ENCODE results near the gene ZNF608. TPM values are rescaled to one million over a fixed set of nuclear protein-coding genes. Genes with fewer than 3 reads are reported as not detected.
A peak's percentile ranks its signal among the peaks of the same experiment; 100 is the strongest.

ZNF608 gene
- total and polyA plus RNA-seq, 11 donors: 3.3 to 26.7 (median 10.1) TPM

- Histone ChIP-seq H3K9me3 (no peaks in the 10 kb centered on the region), H3K36me3 (no peaks in the 10 kb centered on the region), H3K4me3 (no peak overlapping the region), H3K4me1 (peaks cover 0 to 17% (median 2%) of the 10 kb centered on the region in 12 donors), H3K27me3 (no peaks in the 10 kb centered on the region), H3K27ac (no peak overlapping the region)
- no peak for TF ChIP-seq CTCF (IDR thresholded peaks at IDR 0.05)
- no peak for TF ChIP-seq POLR2A (IDR thresholded peaks at IDR 0.05)
- intact Hi-C loops (cut with DNase I): no loop called here
- 83 to 90% (median 85%) methylated on average over 4 of the region's 4 CpGs for WGBS, 4 donors
- ATAC-seq: no peak
- DNase-seq: no peak
Measured at GRCh38 chr5:124725622-124726258, 20.7 kb downstream of the ZNF608 start.

DNA sequence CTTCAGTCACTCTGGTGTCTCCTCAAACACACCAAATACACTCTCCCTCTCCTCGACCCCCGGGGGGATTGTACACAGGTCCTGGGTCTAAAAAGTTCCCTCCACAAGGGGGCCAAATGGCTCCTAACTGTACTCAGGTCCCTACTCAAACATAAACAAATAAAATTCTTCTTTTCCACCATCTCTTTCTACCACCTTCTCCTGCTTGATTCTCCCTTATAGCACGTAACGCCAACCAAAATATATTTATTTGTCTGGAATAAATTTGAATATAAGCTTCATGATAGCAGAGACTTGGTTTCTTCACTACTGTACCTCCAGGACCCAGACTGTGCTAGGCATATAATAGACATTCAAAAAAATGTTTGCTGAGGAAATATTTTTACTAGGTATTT lies 21.4 kb downstream of the ZNF608 start:
- peaks cover 0 to 19% (median 3%) of the 10 kb centered on the region in 12 donors for H3K4me1 ChIP-seq

DNA sequence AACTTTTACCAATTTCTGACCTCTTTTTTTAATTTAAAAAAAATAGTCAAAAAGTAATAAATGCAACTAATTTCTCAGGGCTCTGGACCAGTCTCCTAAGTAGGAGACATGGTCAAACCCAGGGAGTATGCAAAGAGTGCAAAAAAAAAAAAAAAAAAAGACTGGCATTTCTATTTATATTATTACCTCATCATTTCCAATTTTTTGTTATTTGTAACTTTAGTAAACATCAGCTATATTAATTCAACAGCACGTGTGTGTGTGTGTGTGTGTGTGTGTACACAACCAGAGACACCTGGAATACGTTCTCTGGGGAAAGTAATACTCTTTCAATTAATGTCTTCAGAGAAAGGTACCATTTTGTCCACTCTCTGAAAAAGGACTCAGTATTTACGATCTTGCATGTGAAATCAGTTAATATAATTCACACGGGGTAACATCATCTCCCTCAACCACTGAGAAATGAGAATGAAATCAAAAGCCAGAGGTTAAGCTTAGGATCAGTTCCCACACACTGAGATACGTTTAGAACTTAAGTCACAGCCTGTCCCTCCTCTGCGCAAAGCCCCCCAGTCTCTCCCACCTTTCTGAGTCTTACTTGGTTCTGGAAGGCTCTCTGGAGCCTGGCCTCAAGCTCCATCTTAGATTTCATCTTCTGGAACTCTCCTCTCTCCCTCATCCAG lies 21.9 kb downstream of the ZNF608 start:
- no peaks in the 10 kb centered on the region for H3K27me3 ChIP-seq
- no peak overlapping the region for H3K27ac ChIP-seq
- DNase-seq: no peak
- intact Hi-C loops (cut with DNase I): no loop called here
- peaks cover 0 to 21% (median under 1%) of the 10 kb centered on the region in 12 donors for H3K4me1 ChIP-seq
- ATAC-seq: no peak
- TF ChIP-seq CTCF (IDR thresholded peaks at IDR 0.05) (no peak), POLR2A (IDR thresholded peaks at IDR 0.05) (no peak)
- H3K36me3 ChIP-seq: no peaks in the 10 kb centered on the region
- 92 to 94% (median 92%) methylated on average over 6 of the region's 6 CpGs for WGBS, 4 donors
- H3K4me3 ChIP-seq: no peak overlapping the region
- no peaks in the 10 kb centered on the region for H3K9me3 ChIP-seq

More for the DNA sequence above, 21.4 kb downstream of the ZNF608 start:
- H3K27ac ChIP-seq: no peak overlapping the region
- no peak for ATAC-seq
- no peak overlapping the region for H3K4me3 ChIP-seq
- H3K36me3 ChIP-seq: no peaks in the 10 kb centered on the region
- intact Hi-C loops (cut with DNase I): no loop called here
- H3K9me3 ChIP-seq: no peaks in the 10 kb centered on the region
- 75 to 83% (median 80%) methylated on average over 4 of the region's 4 CpGs for WGBS, 4 donors
- H3K27me3 ChIP-seq: no peaks in the 10 kb centered on the region
- TF ChIP-seq POLR2A (IDR thresholded peaks at IDR 0.05): no peak
- no peak for TF ChIP-seq CTCF (IDR thresholded peaks at IDR 0.05)
- no peak for DNase-seq

- Histone ChIP-seq H3K27ac (peak overlapping the region in 1 of 12 donors; percentile 11), H3K4me1 (peaks cover 0 to 36% (median 9%) of the 10 kb centered on the region in 12 donors), H3K4me3 (no peak overlapping the region), H3K27me3 (no peaks in the 10 kb centered on the region), H3K36me3 (no peaks in the 10 kb centered on the region), H3K9me3 (no peaks in the 10 kb centered on the region)
- WGBS, 4 donors: 83 to 92% (median 89%) methylated on average over 8 of the region's 8 CpGs
- intact Hi-C loops (cut with DNase I): no loop called here
- TF ChIP-seq POLR2A (IDR thresholded peaks at IDR 0.05): no peak
- no peak for TF ChIP-seq CTCF (IDR thresholded peaks at IDR 0.05)
- ATAC-seq: no peak
- DNase-seq: no peak
Measured at GRCh38 chr5:124721229-124721735, 25.2 kb downstream of the ZNF608 start.
